RCC 7860 (cell line): ENCODE measurements around the gene PPM1G.

Source experiments
- DNase-seq: peaks from one replicate; pipeline ENCODE4 v3.0.0-alpha.2; 2015; ENCODE audit warnings: low spot score
- FAIRE-seq: peaks from 2 replicates; lab custom pipeline; 2012; peaks lifted over from hg19 to GRCh38; lab: Jason Lieb, UNC

The PPM1G gene

GRCh38 chr2:27416151-27416550, 6.8 kb upstream of the PPM1G start:
- no peak for DNase-seq
- no peak for FAIRE-seq

- DNase-seq (no peak), FAIRE-seq (no peak)
These were observed 3.2 kb upstream of the PPM1G start for GRCh38 chr2:27412419-27413152.

- FAIRE-seq: no peak
- no peak for DNase-seq
These were observed 630 bp downstream of the PPM1G start for GRCh38 chr2:27408601-27409320.

- FAIRE-seq (peak; percentile 49), DNase-seq (peak; percentile 51)
These were observed 1.4 kb downstream of the PPM1G start for GRCh38 chr2:27407798-27408491.

GRCh38 chr2:27400348-27401135, 8.8 kb downstream of the PPM1G start:
- no peak for DNase-seq
- FAIRE-seq: no peak

GRCh38 chr2:27398962-27399361, 10.4 kb downstream of the PPM1G start:
- DNase-seq (no peak), FAIRE-seq (no peak)

- FAIRE-seq (no peak), DNase-seq (no peak)
These were observed 16.2 kb downstream of the PPM1G start for GRCh38 chr2:27393225-27393624.

- DNase-seq (no peak), FAIRE-seq (no peak)
These were observed 18.3 kb downstream of the PPM1G start for GRCh38 chr2:27390822-27391679.

GRCh38 chr2:27381577-27382181, 27.7 kb downstream of the PPM1G start:
- FAIRE-seq: no peak
- no peak for DNase-seq

- DNase-seq (peak; percentile 40), FAIRE-seq (no peak)
These were observed 28.5 kb downstream of the PPM1G start, which contains the start of gene ZNF513 for GRCh38 chr2:27380626-27381545. Gene ZNF513, minus strand, starts transcription at chr2:27380734. Its CDS starts 208 bp downstream, at chr2:27380526.

GRCh38 chr2:27379836-27380625, 29.4 kb downstream of the PPM1G start:
- no peak for FAIRE-seq
- DNase-seq: peak; percentile 48

GRCh38 chr2:27379383-27379835, 30.0 kb downstream of the PPM1G start:
- no peak for FAIRE-seq
- no peak for DNase-seq

GRCh38 chr2:27378809-27379290, 30.5 kb downstream of the PPM1G start:
- FAIRE-seq (no peak), DNase-seq (no peak)

- FAIRE-seq (no peak), DNase-seq (no peak)
These were observed 31.1 kb downstream of the PPM1G start for GRCh38 chr2:27378096-27378808.

- DNase-seq (no peak), FAIRE-seq (no peak)
These were observed 31.7 kb downstream of the PPM1G start for GRCh38 chr2:27377618-27378095.

- FAIRE-seq (no peak), DNase-seq (no peak)
These were observed 32.3 kb downstream of the PPM1G start for GRCh38 chr2:27376866-27377617.
